GM13976 (cell line): Measurements from ENCODE around the gene WFDC6.

ENCODE experiments used
- DNase-seq: peaks from one replicate; pipeline ENCODE4 v3.0.0; 2012; ENCODE audit warnings: low spot score
- in situ Hi-C: fragments of 300-500 bp; cut with MboI; formaldehyde crosslinking; loops from one replicate; pipeline ENCODE4 v1.12.0; 2022; ENCODE audit warnings: low sequenced_read_pairs, mixed read lengths, inconsistent platforms; ENCODE audit not compliant: unreplicated experiment
- TF ChIP-seq, protein P1 (sequence below): IDR thresholded peaks from 2 replicates; pipeline ENCODE4 v1.5.1; 2012; ENCODE audit warnings: borderline replicate concordance, mild to moderate bottlenecking; ENCODE audit not compliant: insufficient read depth; ENCODE audit errors: extremely low read depth, missing control alignments, control extremely low read depth

WFDC6 gene

DNA sequence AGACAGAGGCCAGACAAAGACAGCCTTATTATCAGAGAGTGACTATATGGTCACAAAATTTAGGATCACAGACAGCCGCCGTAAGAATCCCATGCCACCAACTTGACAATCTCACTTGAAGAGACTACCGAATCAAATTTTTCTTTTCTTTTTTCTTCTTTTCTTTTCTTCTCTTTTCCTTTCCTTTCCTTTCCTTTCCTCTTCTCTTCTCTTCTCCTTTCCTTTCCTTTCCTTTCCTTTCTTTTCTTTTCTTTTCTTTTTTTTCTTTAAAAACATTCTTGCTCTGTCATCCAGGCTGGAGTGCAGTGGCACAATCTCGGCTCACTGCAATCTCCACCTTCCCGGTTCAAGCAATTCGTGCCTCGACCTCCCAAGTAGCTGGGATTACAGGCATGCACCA lies 9.1 kb upstream of the WFDC6 start:
- DNase-seq, result no peak
- in situ Hi-C loops, result no loop called here
- TF ChIP-seq, protein P1, sequence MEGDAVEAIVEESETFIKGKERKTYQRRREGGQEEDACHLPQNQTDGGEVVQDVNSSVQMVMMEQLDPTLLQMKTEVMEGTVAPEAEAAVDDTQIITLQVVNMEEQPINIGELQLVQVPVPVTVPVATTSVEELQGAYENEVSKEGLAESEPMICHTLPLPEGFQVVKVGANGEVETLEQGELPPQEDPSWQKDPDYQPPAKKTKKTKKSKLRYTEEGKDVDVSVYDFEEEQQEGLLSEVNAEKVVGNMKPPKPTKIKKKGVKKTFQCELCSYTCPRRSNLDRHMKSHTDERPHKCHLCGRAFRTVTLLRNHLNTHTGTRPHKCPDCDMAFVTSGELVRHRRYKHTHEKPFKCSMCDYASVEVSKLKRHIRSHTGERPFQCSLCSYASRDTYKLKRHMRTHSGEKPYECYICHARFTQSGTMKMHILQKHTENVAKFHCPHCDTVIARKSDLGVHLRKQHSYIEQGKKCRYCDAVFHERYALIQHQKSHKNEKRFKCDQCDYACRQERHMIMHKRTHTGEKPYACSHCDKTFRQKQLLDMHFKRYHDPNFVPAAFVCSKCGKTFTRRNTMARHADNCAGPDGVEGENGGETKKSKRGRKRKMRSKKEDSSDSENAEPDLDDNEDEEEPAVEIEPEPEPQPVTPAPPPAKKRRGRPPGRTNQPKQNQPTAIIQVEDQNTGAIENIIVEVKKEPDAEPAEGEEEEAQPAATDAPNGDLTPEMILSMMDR, result no peak

DNA sequence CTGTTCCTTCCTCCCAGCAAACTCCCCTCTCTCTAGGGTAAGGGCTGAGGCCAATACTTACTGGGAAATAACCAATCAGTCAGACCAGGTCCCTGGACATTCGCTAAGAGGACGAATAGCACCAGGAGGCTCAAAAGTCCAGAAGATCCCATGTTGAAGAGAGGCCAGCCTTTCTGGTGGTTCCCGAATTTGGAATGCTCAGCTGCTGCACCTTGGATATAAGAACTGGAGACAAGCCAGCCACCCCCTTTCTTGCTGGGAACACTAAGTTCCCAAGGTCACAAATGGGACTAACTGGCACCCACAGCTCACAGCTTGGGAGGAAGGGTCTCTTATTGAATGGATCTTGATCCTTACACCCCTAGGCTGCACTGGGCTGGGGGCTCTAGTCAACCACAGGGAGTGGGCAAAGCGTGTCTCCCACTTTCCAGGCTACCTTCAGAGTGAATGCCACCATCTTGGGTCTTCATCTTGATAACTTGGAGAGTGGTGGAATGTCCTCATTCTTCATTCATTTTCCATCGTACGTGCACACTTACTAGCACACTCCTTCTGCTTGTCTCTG lies 8.0 kb upstream of the WFDC6 start, which contains the start of gene EPPIN:
EPPIN (minus strand) TSS at position 196 of the 565 bp plus-strand sequence; CDS start at position 152, 44 bp downstream.
- DNase-seq, result no peak
- in situ Hi-C loops, result no loop called here
- TF ChIP-seq, protein P1, result no peak

- TF ChIP-seq, protein P1, result no peak
- in situ Hi-C loops, result no loop called here
- DNase-seq, result peak; percentile 10
These were observed 6.6 kb upstream of the WFDC6 start for GRCh38 chr20:45545754-45546453.

GRCh38 chr20:45545351-45545750 lies 6.1 kb upstream of the WFDC6 start:
- no peak for DNase-seq
- in situ Hi-C loops, result no loop called here
- TF ChIP-seq, protein P1, result no peak

- in situ Hi-C loops, result no loop called here
- TF ChIP-seq, protein P1, result no peak
- no peak for DNase-seq
These were observed 978 bp downstream of the WFDC6 start for GRCh38 chr20:45538209-45538799.

DNA sequence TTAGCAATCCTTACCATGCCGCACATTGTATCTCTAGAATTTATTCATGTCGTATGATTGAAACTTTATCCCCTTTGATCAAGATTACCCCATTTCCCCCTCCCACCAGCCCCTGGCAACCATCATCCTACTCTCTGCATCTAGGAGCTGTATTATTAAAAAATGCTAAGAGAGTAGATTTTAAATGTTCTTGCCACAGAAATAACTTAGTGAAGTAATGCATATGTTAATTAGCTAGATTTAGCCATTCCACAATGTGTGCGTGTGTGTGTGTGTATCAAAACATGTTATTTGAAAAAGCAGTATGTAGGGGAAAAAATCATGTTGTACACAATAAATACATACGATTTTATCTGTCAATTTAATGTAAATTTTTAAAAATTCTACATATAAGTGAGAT lies 12.0 kb downstream of the WFDC6 start:
- TF ChIP-seq, protein P1, result no peak
- in situ Hi-C loops, result no loop called here
- DNase-seq, result no peak
